ENCODE results near the gene ENO4.

GRCh38 chr10:116931806-116932205 lies 82.5 kb downstream of the ENO4 start:
- TF ChIP-seq POLR2A (IDR thresholded peaks at IDR 0.05) (no peak), CTCF (IDR thresholded peaks at IDR 0.05) (no peak)

All from testis (tissue), 2 donors.